Panc1 (cell line): Measurements from ENCODE around the gene HORMAD1. TPM values are rescaled to one million over a fixed set of nuclear protein-coding genes. Genes with fewer than 3 reads are reported as not detected.

Experiments
- ATAC-seq: fragments of 200-7000 bp; cut with Tn5 transposase; 2 replicates; pipeline ENCODE4 v1.9.1; 2020; ENCODE audit warnings: mild to moderate bottlenecking, moderate library complexity
- BruUV-seq: library from RNA; stranded (reverse); fragments of 400-500 nt; replicated peaks from 2 replicates; lab custom pipeline; 2021; lab: Mats Ljungman, UMichigan
- CTCF ChIA-PET: fragments of 300-600 bp; sonication (Branson Sonifier 250); formaldehyde crosslinking; loops from one replicate; lab custom pipeline; 2022; ENCODE audit warnings: antibody characterized with exemption; lab: Charles Lee
- POLR2A ChIA-PET: fragments of 300-600 bp; sonication (Branson Sonifier 250); formaldehyde crosslinking; loops from one replicate; lab custom pipeline; 2022; ENCODE audit warnings: antibody characterized with exemption; lab: Charles Lee
- DNase-seq: peaks from one replicate; pipeline ENCODE4 v3.0.0-alpha.2; 2010; ENCODE audit warnings: low read depth, low spot score
- H3K27ac ChIP-seq: 2 replicates; pipeline ENCODE4 v1.5.1; 2011; ENCODE audit warnings: mild to moderate bottlenecking, low read length, inconsistent platforms
- H3K27me3 ChIP-seq: fragments of 200-500 bp; sonication (Bioruptor generic); 2 replicates; pipeline ENCODE4 v1.6.0; 2014; ENCODE audit warnings: low read length, inconsistent platforms; ENCODE audit not compliant: control insufficient read depth, insufficient read depth
- H3K36me3 ChIP-seq: fragments of 200-500 bp; sonication (Bioruptor generic); 2 replicates; pipeline ENCODE4 v1.5.1; 2014; ENCODE audit warnings: inconsistent platforms, mild to moderate bottlenecking, low read length, moderate library complexity; ENCODE audit not compliant: control insufficient read depth, insufficient read depth
- H3K4me1 ChIP-seq: 2 replicates; pipeline ENCODE4 v1.5.1; 2011; ENCODE audit warnings: inconsistent platforms, mild to moderate bottlenecking, low read length, moderate library complexity; ENCODE audit not compliant: control insufficient read depth, insufficient read depth
- H3K4me3 ChIP-seq, 2 experiments: 2 replicates each; pipeline ENCODE4 v1.5.1; 2011 to 2012; ENCODE audit warnings: low read depth in 2 of 2, low read length in 2 of 2, mild to moderate bottlenecking in 2 of 2, inconsistent platforms in 1 of 2, moderate library complexity in 1 of 2
- H3K9me3 ChIP-seq: fragments of 200-500 bp; sonication (Bioruptor generic); 2 replicates; pipeline ENCODE4 v1.5.1; 2014; ENCODE audit warnings: low read depth, mild to moderate bottlenecking, inconsistent platforms, low read length, moderate library complexity; ENCODE audit not compliant: control insufficient read depth, insufficient read depth
- CTCF ChIP-seq: fragments of 450-650 bp; IDR thresholded peaks from 2 replicates; pipeline ENCODE4 v1.5.1; 2017; ENCODE audit warnings: mild to moderate bottlenecking
- POLR2AphosphoS5 ChIP-seq: IDR thresholded peaks from 2 replicates; pipeline ENCODE4 v1.6.1; 2012; ENCODE audit warnings: mild to moderate bottlenecking, low read depth, low read length, moderate library complexity
- REST ChIP-seq, 2 experiments: IDR thresholded peaks; 2 replicates each; pipeline ENCODE4 v1.6.1; 2011 to 2012; ENCODE audit warnings: low read depth in 2 of 2, control low read depth in 1 of 2, low read length in 1 of 2, mild to moderate bottlenecking in 1 of 2, moderate library complexity in 1 of 2; ENCODE audit not compliant: insufficient read depth in 1 of 2
- SIN3A ChIP-seq: IDR thresholded peaks from 2 replicates; pipeline ENCODE4 v1.6.1; 2012; ENCODE audit warnings: low read depth, mild to moderate bottlenecking, low read length, moderate library complexity, borderline replicate concordance; ENCODE audit not compliant: insufficient read depth
- TCF7L2 ChIP-seq: IDR thresholded peaks from 2 replicates; pipeline ENCODE4 v1.6.1; 2011; ENCODE audit warnings: mild to moderate bottlenecking, low read depth, low read length, inconsistent platforms
- in situ Hi-C: cut with HindIII; loops from 2 replicates; pipeline ENCODE4 v1.10.0; 2016; ENCODE audit warnings: low sequenced_read_pairs, low pct_unique_long_range_greater_than_20kb
- intact Hi-C: fragments of 100-400 bp; cut with micrococcal nuclease; formaldehyde crosslinking; loops from one replicate; pipeline ENCODE4 v1.10.0; 2022; ENCODE audit not compliant: unreplicated experiment
- total RNA-seq: library from RNA; stranded (reverse); gene quantifications from one replicate; pipeline ENCODE4 v1.2.1, GENCODE V29; 2021; ENCODE audit not compliant: unreplicated experiment

The HORMAD1 gene
- total RNA-seq, 1 experiment from 2014 or later = not detected

- in situ Hi-C loops = no loop called here
- H3K9me3 ChIP-seq = no peaks in the 10 kb centered on the region
- ChIA-PET POLR2A (no interaction called here), CTCF (no interaction called here)
- no peaks in the 10 kb centered on the region for H3K36me3 ChIP-seq
- H3K27me3 ChIP-seq = no peaks in the 10 kb centered on the region; the same call in 1 of the 2 replicates
- BruUV-seq = no TSS peak
- TF ChIP-seq CTCF (no peak), REST (IDR thresholded peaks at IDR 0.05; ENCODE audit: insufficient read depth in 1 of 2, low read depth in 2 of 2, low read length in 1 of 2) (no peak), POLR2AphosphoS5 (no peak)
- H3K4me1 ChIP-seq = no peaks in the 10 kb centered on the region
- DNase-seq (no peak), ATAC-seq (no peak)
- no peak overlapping the region for H3K27ac ChIP-seq
- H3K4me3 ChIP-seq = no peak overlapping the region
- intact Hi-C loops = no loop called here
These were observed 32.7 kb upstream of the HORMAD1 start for GRCh38 chr1:150753416-150753815.

DNA sequence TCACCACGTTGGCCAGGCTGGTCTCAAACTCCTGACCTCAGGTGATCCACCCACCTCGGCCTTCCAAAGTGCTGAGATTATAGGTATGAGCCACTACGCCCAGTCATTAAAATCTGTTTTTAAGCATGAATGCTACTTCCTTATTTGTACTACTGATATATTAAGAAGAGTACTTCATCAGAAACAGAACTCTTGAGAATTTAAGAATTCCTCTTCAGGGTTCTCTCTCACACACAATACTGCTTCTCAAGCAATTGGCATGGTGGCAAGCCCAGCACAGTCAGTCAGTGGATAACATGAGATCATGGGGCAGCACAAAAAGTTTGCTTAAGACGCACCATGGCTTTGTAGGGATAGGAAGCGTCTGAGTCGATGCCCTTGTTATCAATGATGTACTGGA lies 30.7 kb upstream of the HORMAD1 start:
- no peaks in the 10 kb centered on the region for H3K36me3 ChIP-seq
- POLR2A ChIA-PET = no interaction called here
- no peak overlapping the region for H3K4me3 ChIP-seq
- intact Hi-C loops (no loop called here), in situ Hi-C loops (no loop called here)
- no TSS peak for BruUV-seq
- ATAC-seq (no peak), DNase-seq (no peak)
- CTCF ChIA-PET = no interaction called here
- no peak for TF ChIP-seq POLR2AphosphoS5
- TF ChIP-seq CTCF = no peak
- TF ChIP-seq SIN3A = no peak
- no peak for TF ChIP-seq TCF7L2
- TF ChIP-seq REST (IDR thresholded peaks at IDR 0.05; ENCODE audit: insufficient read depth in 1 of 2, low read depth in 2 of 2, low read length in 1 of 2) = no peak
- H3K9me3 ChIP-seq = no peaks in the 10 kb centered on the region
- H3K27ac ChIP-seq = no peak overlapping the region
- H3K4me1 ChIP-seq = no peaks in the 10 kb centered on the region
- H3K27me3 ChIP-seq = no peaks in the 10 kb centered on the region
